Upper lobe of left lung (tissue), 4 donors: ENCODE measurements around the gene CDH2.

Experiments used
- EP300 ChIP-seq, 4 donors: sonication (generic); formaldehyde crosslinking; IDR thresholded peaks; one replicate each; pipeline ENCODE4 v1.5.1; 2017; ENCODE audit warnings: antibody characterized with exemption in 4 of 4, control low read depth in 2 of 4
- TF ChIP-seq, protein P1 (sequence below), 6 experiments: fragments of 450-650 bp in 4 of 6; fragments of 200-600 bp in 2 of 6; sonication (generic) in 2 of 6; IDR thresholded peaks; one replicate each; pipeline ENCODE4 v1.5.1; 2016 to 2019; ENCODE audit warnings: antibody characterized with exemption in 6 of 6

DNA sequence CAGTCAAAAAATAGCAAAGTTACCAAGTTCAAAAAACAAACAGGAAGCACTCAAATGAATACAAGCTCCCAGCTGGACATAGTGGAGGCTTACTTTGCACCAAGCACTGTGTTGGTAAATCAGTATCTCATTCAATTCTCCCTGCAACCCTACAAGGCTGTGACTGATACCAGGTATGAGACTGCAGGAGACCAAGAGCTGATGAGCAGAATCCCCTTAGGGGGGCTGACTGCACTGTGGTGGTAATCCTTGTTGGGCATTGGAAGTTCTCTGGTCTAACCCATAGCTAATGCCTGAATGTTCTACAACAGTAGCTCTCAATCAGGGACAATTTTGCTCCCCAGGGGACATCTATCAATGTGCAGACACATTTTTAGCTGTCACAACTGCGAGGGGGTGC is 26.0 kb downstream of the CDH2 start:
- TF ChIP-seq, protein P1, sequence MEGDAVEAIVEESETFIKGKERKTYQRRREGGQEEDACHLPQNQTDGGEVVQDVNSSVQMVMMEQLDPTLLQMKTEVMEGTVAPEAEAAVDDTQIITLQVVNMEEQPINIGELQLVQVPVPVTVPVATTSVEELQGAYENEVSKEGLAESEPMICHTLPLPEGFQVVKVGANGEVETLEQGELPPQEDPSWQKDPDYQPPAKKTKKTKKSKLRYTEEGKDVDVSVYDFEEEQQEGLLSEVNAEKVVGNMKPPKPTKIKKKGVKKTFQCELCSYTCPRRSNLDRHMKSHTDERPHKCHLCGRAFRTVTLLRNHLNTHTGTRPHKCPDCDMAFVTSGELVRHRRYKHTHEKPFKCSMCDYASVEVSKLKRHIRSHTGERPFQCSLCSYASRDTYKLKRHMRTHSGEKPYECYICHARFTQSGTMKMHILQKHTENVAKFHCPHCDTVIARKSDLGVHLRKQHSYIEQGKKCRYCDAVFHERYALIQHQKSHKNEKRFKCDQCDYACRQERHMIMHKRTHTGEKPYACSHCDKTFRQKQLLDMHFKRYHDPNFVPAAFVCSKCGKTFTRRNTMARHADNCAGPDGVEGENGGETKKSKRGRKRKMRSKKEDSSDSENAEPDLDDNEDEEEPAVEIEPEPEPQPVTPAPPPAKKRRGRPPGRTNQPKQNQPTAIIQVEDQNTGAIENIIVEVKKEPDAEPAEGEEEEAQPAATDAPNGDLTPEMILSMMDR (IDR thresholded peaks at IDR 0.05) = no peak
- TF ChIP-seq EP300 (IDR thresholded peaks at IDR 0.05) = no peak
